Psoas muscle (tissue), 8 donors: ENCODE measurements around the gene SETBP1. TPM values are rescaled to one million over a fixed set of nuclear protein-coding genes. Genes with fewer than 3 reads are reported as not detected.

Experiments
- ATAC-seq, 4 donors: fragments of 200-7000 bp; cut with Tn5 transposase; one replicate each; pipeline ENCODE4 v1.9.1; 2020; ENCODE audit warnings: moderate library complexity in 3 of 4, mild to moderate bottlenecking in 2 of 4
- DNase-seq, 2 donors: peaks; one replicate each; pipeline ENCODE4 v3.0.0-alpha.2; 2020
- H3K27ac ChIP-seq: fragments of 200-600 bp; one replicate; pipeline ENCODE4 v1.8.0; 2022
- H3K27me3 ChIP-seq, 3 donors: fragments of 200-600 bp in 1 of 3; one replicate each; pipeline versions ENCODE4 v1.6.1 to v1.8.0; 2013 to 2022; ENCODE audit warnings: low read length in 2 of 3, mild to moderate bottlenecking in 2 of 3, moderate library complexity in 1 of 3; ENCODE audit not compliant: insufficient read depth in 3 of 3
- H3K36me3 ChIP-seq, 2 donors: fragments of 200-600 bp in 1 of 2; one replicate each; pipeline versions ENCODE4 v1.6.1 to v1.8.0; 2013 to 2022; ENCODE audit warnings: low read depth in 1 of 2, mild to moderate bottlenecking in 1 of 2, moderate library complexity in 1 of 2; ENCODE audit not compliant: insufficient read depth in 1 of 2
- H3K4me1 ChIP-seq: fragments of 200-600 bp; one replicate; pipeline ENCODE4 v1.8.0; 2022
- H3K4me3 ChIP-seq: fragments of 200-600 bp; one replicate; pipeline ENCODE4 v1.8.0; 2022; ENCODE audit warnings: mild to moderate bottlenecking
- H3K9me3 ChIP-seq: fragments of 200-600 bp; one replicate; pipeline ENCODE4 v1.8.0; 2022
- CTCF ChIP-seq: fragments of 200-600 bp; IDR thresholded peaks from one replicate; pipeline ENCODE4 v1.8.0; 2022; ENCODE audit warnings: antibody characterized with exemption
- whole genome bisulfite sequencing, 3 donors: extraction: QIAGEN DNeasy Blood & Tissue Kit; methylation state at CpG; one replicate each; pipeline versions ENCODE4 v1.1.6 to v1.1.7; 2013; 5-methylcytosine and 5-hydroxymethylcytosine counted together
- intact Hi-C, 2 donors: fragments of 100-400 bp; cut with DNase I; formaldehyde crosslinking; loops; one replicate each; pipeline versions ENCODE4 v1.11.0 to v1.14.2; 2022
- polyA plus RNA-seq, 3 donors: library from polyadenylated mRNA; stranded (reverse); fragments of 200-250 nt; gene quantifications; one replicate each; pipeline ENCODE4 v1.2.3, GENCODE V29; 2013
- total RNA-seq, 4 donors: library from RNA; stranded (reverse); fragmentation: NEBNext Ultra II Directional in 2 of 4; extraction: Animal tissue kit (Norgen Biotek cat#: 25700) in 2 of 4; gene quantifications; one replicate each; pipeline versions ENCODE4 v1.2.1 to v1.2.4, GENCODE V29; 2021 to 2023
- donor health status: healthy with polysubstance abuse.
- donor health status: DM: no; HTN: no; CAD: no; lungs with moderate emphysema.
- donor health status: Bipolar disorder and iron deficiency.
- donor health status: healthy.
- donor health status: DM: yes; HTN: yes; CAD: no.
- donor health status: DM: no; HTN: no; CAD: no.
- donor health status: DM: no; HTN: no; CAD: no.
- donor health status: DM: yes; HTN: yes; CAD: no.

The SETBP1 gene
- total and polyA plus RNA-seq, 7 donors: 0.61 to 21.0 (median 10.5) TPM

GRCh38 chr18:44727291-44727690 lies 46.6 kb downstream of the SETBP1 start:
- ATAC-seq: no peak
- Histone ChIP-seq H3K4me1 (peaks cover 49% of the 10 kb centered on the region), H3K36me3 (no peaks in the 10 kb centered on the region), H3K27me3 (no peaks in the 10 kb centered on the region), H3K4me3 (no peak overlapping the region), H3K9me3 (no peaks in the 10 kb centered on the region), H3K27ac (no peak overlapping the region)
- no peak for TF ChIP-seq CTCF
- WGBS, 3 donors: 70 to 93% (median 80%) methylated on average over 4 of the region's 4 CpGs
- intact Hi-C loops: loop anchor here in 1 of 2 donors (5.0 kb wide), 1 partner anchor 40 kb away; no protein-coding TSS in a partner anchor
- DNase-seq: no peak

- no peak for TF ChIP-seq CTCF
- ATAC-seq (no peak), DNase-seq (no peak)
- no peak overlapping the region for H3K4me3 ChIP-seq
- no peaks in the 10 kb centered on the region for H3K36me3 ChIP-seq
- peaks cover 47% of the 10 kb centered on the region for H3K4me1 ChIP-seq
- 80 to 90% (median 82%) methylated on average over 5 of the region's 5 CpGs for WGBS, 3 donors
- no peaks in the 10 kb centered on the region for H3K27me3 ChIP-seq
- H3K27ac ChIP-seq: no peak overlapping the region
- intact Hi-C loops: loop anchor here in 1 of 2 donors (5.0 kb wide), 1 partner anchor 42 kb away; no protein-coding TSS in a partner anchor
- no peaks in the 10 kb centered on the region for H3K9me3 ChIP-seq
These were observed 49.0 kb downstream of the SETBP1 start for GRCh38 chr18:44729631-44730101.

GRCh38 chr18:44730803-44731529 lies 50.3 kb downstream of the SETBP1 start:
- ATAC-seq: no peak
- Histone ChIP-seq H3K36me3 (no peaks in the 10 kb centered on the region), H3K4me3 (no peak overlapping the region), H3K4me1 (peaks cover 36% of the 10 kb centered on the region), H3K27me3 (no peaks in the 10 kb centered on the region), H3K9me3 (no peaks in the 10 kb centered on the region), H3K27ac (peak overlapping the region; percentile 83)
- intact Hi-C loops: no loop called here
- DNase-seq: no peak
- no peak for TF ChIP-seq CTCF
- WGBS, 3 donors: 91 to 96% (median 94%) methylated on average over 7 of the region's 7 CpGs

- Histone ChIP-seq H3K27ac (peak overlapping the region; percentile 83), H3K9me3 (no peaks in the 10 kb centered on the region), H3K4me3 (no peak overlapping the region), H3K36me3 (no peaks in the 10 kb centered on the region), H3K4me1 (peaks cover 35% of the 10 kb centered on the region), H3K27me3 (no peaks in the 10 kb centered on the region)
- no peak for TF ChIP-seq CTCF
- 58 to 77% (median 59%) methylated on average over 9 of the region's 9 CpGs for WGBS, 3 donors
- ATAC-seq (peak; percentile 41 to 82 (median 72)), DNase-seq (no peak)
- intact Hi-C loops: no loop called here
These were observed 51.0 kb downstream of the SETBP1 start for GRCh38 chr18:44731530-44732237.
